Esophagus squamous epithelium (tissue), 5 donors: ENCODE measurements around the gene CTSE. TPM values are rescaled to one million over a fixed set of nuclear protein-coding genes. Genes with fewer than 3 reads are reported as not detected.

ENCODE experiments used
- DNase-seq: peaks from one replicate; lab custom pipeline; 2025; lab: John Stamatoyannopoulos, UW
- H3K27ac ChIP-seq, 4 donors: fragments of 200-600 bp; sonication (generic); one replicate each; pipeline ENCODE4 v1.5.1; 2016 to 2019; ENCODE audit warnings: mild to moderate bottlenecking in 1 of 4
- H3K27me3 ChIP-seq, 4 donors: fragments of 200-600 bp; sonication (generic); 1 replicate in 3 of 4; 2 replicates in 1 of 4; pipeline versions ENCODE4 v1.5.1 to v1.6.0; 2017 to 2021; ENCODE audit warnings: antibody characterized with exemption in 1 of 4
- H3K36me3 ChIP-seq, 3 donors: fragments of 200-600 bp; sonication (generic); one replicate each; pipeline ENCODE4 v1.5.1; 2016 to 2019
- H3K4me1 ChIP-seq, 3 donors: fragments of 200-600 bp; sonication (generic); one replicate each; pipeline ENCODE4 v1.5.1; 2017 to 2019
- H3K4me3 ChIP-seq, 4 donors: fragments of 200-600 bp; sonication (generic); 1 replicate in 3 of 4; 2 replicates in 1 of 4; pipeline ENCODE4 v1.5.1; 2016 to 2019; ENCODE audit warnings: mild to moderate bottlenecking in 2 of 4, moderate library complexity in 1 of 4
- H3K9me3 ChIP-seq, 3 donors: fragments of 200-600 bp; sonication (generic); one replicate each; pipeline ENCODE4 v1.5.1; 2016 to 2019
- POLR2A ChIP-seq, 4 donors: fragments of 450-650 bp; IDR thresholded peaks; one replicate each; pipeline ENCODE4 v1.6.1; 2017; ENCODE audit warnings: antibody characterized with exemption in 4 of 4, mild to moderate bottlenecking in 4 of 4, moderate library complexity in 3 of 4
- WGBS, 2 donors: methylation state at CpG; one replicate each; pipeline ENCODE4 v1.1.5; 2018; 5-methylcytosine and 5-hydroxymethylcytosine counted together
- intact Hi-C: fragments of 100-400 bp; cut with DNase I; formaldehyde crosslinking; loops from one replicate; pipeline ENCODE4 v1.15.0; 2022
- total RNA-seq, 4 donors: library from RNA; depleted of rRNA; stranded (reverse); fragments of >200 nt; gene quantifications; one replicate each; pipeline ENCODE4 v1.1.0, GENCODE V29; 2016
- TF ChIP-seq, protein P1 (sequence below), 6 experiments: fragments of 450-650 bp in 4 of 6; fragments of 200-600 bp in 2 of 6; sonication (generic) in 2 of 6; IDR thresholded peaks; one replicate each; pipeline ENCODE4 v1.5.1; 2016 to 2019; ENCODE audit warnings: antibody characterized with exemption in 6 of 6, mild to moderate bottlenecking in 4 of 6, moderate library complexity in 4 of 6
- donor health status: DM: yes; HTN: yes; CAD: no.

CTSE gene
- total RNA-seq, 4 donors from 2014 or later = 0.32 to 0.48 (median 0.38) TPM; not detected in 1

DNA sequence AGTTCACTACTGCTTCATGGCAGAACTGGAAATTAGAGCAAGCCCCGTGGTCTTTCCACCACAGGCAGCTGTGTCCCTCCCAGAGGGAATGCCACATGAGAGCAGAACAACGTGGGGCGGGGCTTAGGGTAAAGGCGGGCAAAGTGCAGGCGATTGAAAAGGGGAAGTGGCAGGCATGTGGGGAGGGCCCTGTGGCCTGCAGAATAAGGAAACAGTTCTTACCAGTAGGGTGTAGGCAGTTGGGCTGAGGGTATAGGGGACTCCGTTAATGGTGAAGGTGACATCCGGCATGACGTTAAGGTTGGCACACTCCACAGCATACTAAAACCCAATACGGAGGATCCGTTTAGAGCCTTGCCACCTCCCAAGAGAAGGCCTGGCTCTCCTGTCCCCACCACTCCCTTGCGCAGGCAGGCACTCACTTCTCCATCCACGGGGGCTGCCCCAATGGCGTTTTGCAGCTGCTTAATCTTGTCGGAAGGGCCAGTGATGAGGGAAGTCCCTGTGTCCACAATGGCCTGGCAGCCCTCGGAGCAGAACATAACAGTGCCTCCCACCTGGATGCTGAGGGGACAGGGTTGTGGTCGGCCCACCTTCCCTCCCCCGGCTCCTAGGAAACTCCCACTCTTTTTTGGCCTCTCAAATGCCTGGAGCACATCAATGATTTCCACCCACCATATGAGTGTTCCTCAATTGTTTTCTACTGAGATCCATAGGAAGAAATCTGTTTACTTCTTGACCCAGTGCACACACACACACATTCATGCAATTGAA, 11.4 kb downstream of the CTSE start:
- Histone ChIP-seq H3K4me1 (peaks cover 0 to 13% (median 4%) of the 10 kb centered on the region in 3 donors), H3K36me3 (no peaks in the 10 kb centered on the region), H3K27me3 (no peaks in the 10 kb centered on the region), H3K27ac (peak overlapping the region in 1 of 4 donors; percentile 40), H3K4me3 (no peak overlapping the region), H3K9me3 (no peaks in the 10 kb centered on the region)
- 59 to 63% methylated on average over 14 to 17 of the region's 17 CpGs for WGBS, 2 donors
- TF ChIP-seq POLR2A (IDR thresholded peaks at IDR 0.05) = no peak
- TF ChIP-seq, protein P1, sequence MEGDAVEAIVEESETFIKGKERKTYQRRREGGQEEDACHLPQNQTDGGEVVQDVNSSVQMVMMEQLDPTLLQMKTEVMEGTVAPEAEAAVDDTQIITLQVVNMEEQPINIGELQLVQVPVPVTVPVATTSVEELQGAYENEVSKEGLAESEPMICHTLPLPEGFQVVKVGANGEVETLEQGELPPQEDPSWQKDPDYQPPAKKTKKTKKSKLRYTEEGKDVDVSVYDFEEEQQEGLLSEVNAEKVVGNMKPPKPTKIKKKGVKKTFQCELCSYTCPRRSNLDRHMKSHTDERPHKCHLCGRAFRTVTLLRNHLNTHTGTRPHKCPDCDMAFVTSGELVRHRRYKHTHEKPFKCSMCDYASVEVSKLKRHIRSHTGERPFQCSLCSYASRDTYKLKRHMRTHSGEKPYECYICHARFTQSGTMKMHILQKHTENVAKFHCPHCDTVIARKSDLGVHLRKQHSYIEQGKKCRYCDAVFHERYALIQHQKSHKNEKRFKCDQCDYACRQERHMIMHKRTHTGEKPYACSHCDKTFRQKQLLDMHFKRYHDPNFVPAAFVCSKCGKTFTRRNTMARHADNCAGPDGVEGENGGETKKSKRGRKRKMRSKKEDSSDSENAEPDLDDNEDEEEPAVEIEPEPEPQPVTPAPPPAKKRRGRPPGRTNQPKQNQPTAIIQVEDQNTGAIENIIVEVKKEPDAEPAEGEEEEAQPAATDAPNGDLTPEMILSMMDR (IDR thresholded peaks at IDR 0.05) = peak in 1 of 6 experiments; percentile 9
- DNase-seq = peak; percentile 28
- intact Hi-C loops = no loop called here

DNA sequence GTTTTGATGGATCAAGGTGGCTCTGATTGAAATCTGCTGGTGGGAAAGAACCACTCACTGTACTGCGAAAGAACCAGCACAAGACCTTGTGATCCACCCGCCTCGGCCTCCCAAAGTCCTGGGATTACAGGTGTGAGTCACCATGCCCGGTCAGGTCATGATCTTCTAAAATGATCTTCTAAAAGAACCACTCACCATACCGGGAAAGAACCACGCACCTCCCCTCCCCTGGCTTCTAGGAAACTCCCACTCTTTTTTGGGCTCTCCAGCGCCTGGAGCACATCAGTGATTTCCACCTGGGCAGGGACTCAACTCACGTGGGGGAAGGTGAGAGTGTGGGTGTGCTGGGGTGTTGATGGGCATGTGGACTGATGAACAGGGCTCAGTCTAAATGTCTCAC, 12.6 kb downstream of the CTSE start:
- Histone ChIP-seq H3K27me3 (no peaks in the 10 kb centered on the region), H3K36me3 (no peaks in the 10 kb centered on the region), H3K9me3 (no peaks in the 10 kb centered on the region), H3K4me3 (no peak overlapping the region), H3K27ac (no peak overlapping the region), H3K4me1 (peaks cover 0 to 21% (median 4%) of the 10 kb centered on the region in 3 donors)
- WGBS, 2 donors = 41 to 83% methylated on average over 4 to 7 of the region's 8 CpGs
- DNase-seq = no peak
- intact Hi-C loops = no loop called here
- TF ChIP-seq, protein P1 (IDR thresholded peaks at IDR 0.05) = no peak
- TF ChIP-seq POLR2A (IDR thresholded peaks at IDR 0.05) = no peak

GRCh38 chr1:206010060-206010459, 13.6 kb downstream of the CTSE start:
- intact Hi-C loops = no loop called here
- 71 to 78% methylated on average over 5 of the region's 5 CpGs for WGBS, 2 donors
- Histone ChIP-seq H3K4me3 (no peak overlapping the region), H3K4me1 (peaks cover 3 to 31% (median 13%) of the 10 kb centered on the region in 3 donors), H3K36me3 (no peaks in the 10 kb centered on the region), H3K27me3 (no peaks in the 10 kb centered on the region), H3K9me3 (no peaks in the 10 kb centered on the region), H3K27ac (no peak overlapping the region)
- TF ChIP-seq, protein P1 (IDR thresholded peaks at IDR 0.05) = no peak
- TF ChIP-seq POLR2A (IDR thresholded peaks at IDR 0.05) = no peak
- no peak for DNase-seq

GRCh38 chr1:206006946-206007345, 16.7 kb downstream of the CTSE start:
- WGBS, 2 donors = 45 to 58% methylated on average over 2 of the region's 4 CpGs
- DNase-seq = no peak
- no peak overlapping the region for H3K4me3 ChIP-seq
- H3K4me1 ChIP-seq = peaks cover 21 to 62% (median 34%) of the 10 kb centered on the region in 3 donors
- intact Hi-C loops = no loop called here
- TF ChIP-seq POLR2A (IDR thresholded peaks at IDR 0.05) = no peak
- TF ChIP-seq, protein P1 (IDR thresholded peaks at IDR 0.05) = no peak
- no peak overlapping the region for H3K27ac ChIP-seq
- no peaks in the 10 kb centered on the region for H3K27me3 ChIP-seq
- no peaks in the 10 kb centered on the region for H3K9me3 ChIP-seq
- H3K36me3 ChIP-seq = no peaks in the 10 kb centered on the region

DNA sequence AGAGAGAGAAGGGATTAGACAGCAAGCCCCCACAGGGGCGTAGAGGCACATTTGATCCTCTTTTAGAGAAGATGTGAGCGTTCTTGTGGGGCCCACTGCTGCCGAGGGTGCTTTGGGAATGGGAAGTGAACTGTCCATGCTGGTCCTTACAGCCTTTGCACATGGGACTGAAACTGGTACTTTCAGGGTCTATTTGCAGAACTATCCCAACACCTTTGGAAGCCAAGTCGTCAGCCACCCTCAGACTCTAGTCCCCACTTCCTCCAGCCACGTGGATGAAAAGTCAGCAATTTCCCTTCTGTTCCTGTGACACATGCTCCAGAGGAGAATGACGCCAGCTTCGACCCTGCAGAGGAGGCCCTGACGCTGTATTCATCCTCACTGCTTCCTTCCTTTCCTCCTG, 17.9 kb downstream of the CTSE start:
- WGBS, 2 donors = 44 to 48% methylated on average over 6 to 8 of the region's 8 CpGs
- TF ChIP-seq POLR2A (IDR thresholded peaks at IDR 0.05) = no peak
- TF ChIP-seq, protein P1 (IDR thresholded peaks at IDR 0.05) = no peak
- Histone ChIP-seq H3K27ac (peak overlapping the region; percentile 79 to 95 (median 88)), H3K27me3 (no peaks in the 10 kb centered on the region), H3K4me3 (no peak overlapping the region), H3K9me3 (no peaks in the 10 kb centered on the region), H3K4me1 (peaks cover 28 to 62% (median 39%) of the 10 kb centered on the region in 3 donors), H3K36me3 (no peaks in the 10 kb centered on the region)
- DNase-seq = no peak
- intact Hi-C loops = no loop called here
